ENCODE measurements around the gene LUC7L.

DNA sequence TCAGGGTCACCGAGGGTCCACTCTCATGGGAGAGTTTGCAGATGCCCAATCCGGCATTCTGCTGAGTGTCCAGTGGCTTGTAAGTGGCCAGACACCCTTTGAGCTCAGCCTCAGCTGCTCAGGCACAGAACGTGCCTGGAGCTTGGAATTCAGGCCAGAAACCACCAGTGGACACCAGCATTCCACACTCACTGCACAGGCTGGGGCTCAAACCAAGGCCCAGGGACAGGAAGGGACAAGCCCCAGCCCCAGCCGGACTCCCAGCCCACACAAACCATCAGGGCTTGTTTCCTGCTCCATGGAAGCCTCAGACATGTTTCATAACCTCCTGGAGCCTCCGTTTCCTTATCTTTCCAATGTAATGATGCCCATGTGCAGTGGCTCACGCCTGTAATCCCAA is 85.8 kb downstream of the LUC7L start:
- TF ChIP-seq POLR2A (IDR thresholded peaks at IDR 0.05) (no peak), EP300 (IDR thresholded peaks at IDR 0.05) (no peak)
- TF ChIP-seq, protein P1, sequence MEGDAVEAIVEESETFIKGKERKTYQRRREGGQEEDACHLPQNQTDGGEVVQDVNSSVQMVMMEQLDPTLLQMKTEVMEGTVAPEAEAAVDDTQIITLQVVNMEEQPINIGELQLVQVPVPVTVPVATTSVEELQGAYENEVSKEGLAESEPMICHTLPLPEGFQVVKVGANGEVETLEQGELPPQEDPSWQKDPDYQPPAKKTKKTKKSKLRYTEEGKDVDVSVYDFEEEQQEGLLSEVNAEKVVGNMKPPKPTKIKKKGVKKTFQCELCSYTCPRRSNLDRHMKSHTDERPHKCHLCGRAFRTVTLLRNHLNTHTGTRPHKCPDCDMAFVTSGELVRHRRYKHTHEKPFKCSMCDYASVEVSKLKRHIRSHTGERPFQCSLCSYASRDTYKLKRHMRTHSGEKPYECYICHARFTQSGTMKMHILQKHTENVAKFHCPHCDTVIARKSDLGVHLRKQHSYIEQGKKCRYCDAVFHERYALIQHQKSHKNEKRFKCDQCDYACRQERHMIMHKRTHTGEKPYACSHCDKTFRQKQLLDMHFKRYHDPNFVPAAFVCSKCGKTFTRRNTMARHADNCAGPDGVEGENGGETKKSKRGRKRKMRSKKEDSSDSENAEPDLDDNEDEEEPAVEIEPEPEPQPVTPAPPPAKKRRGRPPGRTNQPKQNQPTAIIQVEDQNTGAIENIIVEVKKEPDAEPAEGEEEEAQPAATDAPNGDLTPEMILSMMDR (IDR thresholded peaks at IDR 0.05) = no peak

Measured in ovary (tissue), 3 donors.